GM19324 (cell line): ENCODE measurements around the gene CACHD1.
"Not testable (repeated sequence)": the region's sequence is repeated elsewhere in the genome, so short reads cannot be mapped to it uniquely, and the experiment has no call there.

Source experiments
- ATAC-seq: cut with Tn5 transposase; IDR thresholded peaks from one replicate; pipeline ENCODE4 v1.9.1; 2021; ENCODE audit warnings: mild to moderate bottlenecking, moderate library complexity; ENCODE audit not compliant: unreplicated experiment, low FRiP score

CACHD1 gene

GRCh38 chr1:64685765-64686341 lies 215.9 kb downstream of the CACHD1 start:
- ATAC-seq, result no peak

DNA sequence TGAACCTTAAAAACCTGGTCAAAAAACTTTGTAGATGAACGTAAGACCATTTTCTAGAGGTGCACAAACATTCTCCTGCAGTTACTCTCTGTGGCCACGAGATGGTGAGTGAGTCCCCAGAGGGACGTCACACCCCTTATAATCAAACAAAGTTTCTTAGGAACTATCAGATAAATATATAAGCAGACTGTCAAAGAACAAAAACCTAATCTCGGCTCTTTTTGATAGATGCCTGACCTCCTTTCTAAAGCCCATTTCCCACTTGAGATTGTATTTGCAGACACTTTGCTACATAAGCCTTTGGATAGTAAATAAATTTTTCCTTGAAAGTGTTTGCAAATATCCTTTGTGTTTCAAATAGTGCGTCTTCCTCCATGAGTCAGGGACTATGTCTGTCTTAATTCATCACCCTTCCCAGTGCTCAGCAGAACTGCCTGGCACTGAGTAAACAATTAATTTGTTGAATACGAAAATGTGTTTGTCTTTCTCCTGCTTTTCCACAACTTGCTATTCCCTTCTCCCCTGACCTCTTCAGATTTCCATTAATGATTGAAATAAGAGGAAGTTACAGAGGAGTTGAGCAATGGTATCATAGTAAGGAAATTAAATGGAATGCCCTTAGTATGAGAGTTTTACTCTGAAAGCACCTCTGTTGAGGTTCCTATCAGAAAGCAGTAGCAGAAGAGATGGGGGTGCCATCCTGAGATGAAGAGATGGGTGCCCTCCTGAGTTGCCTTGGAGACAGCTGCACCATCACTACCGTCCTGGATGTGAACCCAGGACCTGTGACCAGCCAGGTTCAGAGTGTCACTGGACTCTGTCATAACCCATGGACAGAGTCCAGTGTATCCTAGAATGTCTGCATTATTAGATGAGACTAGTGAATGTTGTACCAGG lies 217.1 kb downstream of the CACHD1 start:
- ATAC-seq, result peak; percentile 55

- ATAC-seq, result no peak
These were observed 217.9 kb downstream of the CACHD1 start for GRCh38 chr1:64687725-64688327.

DNA sequence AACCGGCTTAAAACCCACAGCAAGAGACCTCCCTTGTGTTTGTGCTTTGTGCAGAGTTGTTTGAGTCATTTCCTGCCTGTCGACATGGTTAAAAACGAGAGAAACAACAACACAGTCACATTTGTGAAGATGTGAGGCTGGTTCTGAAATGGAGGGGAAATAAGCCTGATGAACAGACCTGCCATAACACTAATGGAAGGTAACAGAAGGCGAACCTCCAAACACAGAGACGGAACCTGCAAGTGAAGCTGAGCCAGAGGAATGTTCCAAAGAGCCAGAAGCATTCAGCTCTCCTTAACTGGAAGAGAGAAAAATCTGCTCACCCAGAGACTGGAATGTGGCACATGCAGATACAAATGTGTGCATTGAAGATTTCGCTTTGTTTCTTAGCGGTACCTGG lies 221.7 kb downstream of the CACHD1 start:
- ATAC-seq, result no peak

DNA sequence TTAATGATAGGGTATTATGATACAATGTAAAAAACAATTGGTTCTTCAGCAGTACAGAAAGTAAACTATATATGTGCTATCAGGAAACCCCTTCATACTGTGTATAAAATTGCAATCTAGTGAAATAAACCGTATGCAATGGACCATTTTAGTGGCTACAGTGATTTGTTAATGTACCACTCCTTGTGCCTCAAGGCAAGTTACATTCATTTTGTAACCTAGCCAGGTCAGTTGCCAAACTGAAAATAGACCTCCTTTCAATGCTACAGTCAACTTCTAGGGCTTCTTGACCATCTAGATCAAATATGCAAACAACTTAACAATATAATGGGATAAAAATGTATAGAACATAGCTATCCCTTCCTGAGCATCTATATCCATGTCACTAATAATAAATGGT lies 223.0 kb downstream of the CACHD1 start:
- no peak for ATAC-seq

DNA sequence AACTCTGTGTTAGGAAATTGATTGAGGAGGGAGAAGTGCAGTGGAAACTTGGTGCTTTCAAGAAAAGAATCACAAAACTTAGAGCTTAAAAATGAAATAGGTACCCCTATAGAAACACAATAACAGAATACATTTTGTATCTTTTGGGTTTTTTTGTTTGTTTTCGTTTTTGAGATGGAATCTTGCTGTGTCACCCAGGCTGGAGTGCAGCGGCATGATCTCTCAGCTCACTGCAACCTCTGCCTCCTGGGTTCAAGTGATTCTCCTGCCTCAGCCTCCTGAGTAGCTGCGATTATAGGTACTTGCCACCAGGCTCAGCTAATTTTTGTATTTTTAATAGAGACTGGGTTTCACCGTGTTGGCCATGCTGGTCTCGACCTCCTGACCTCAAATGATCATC lies 223.5 kb downstream of the CACHD1 start:
- no peak for ATAC-seq

DNA sequence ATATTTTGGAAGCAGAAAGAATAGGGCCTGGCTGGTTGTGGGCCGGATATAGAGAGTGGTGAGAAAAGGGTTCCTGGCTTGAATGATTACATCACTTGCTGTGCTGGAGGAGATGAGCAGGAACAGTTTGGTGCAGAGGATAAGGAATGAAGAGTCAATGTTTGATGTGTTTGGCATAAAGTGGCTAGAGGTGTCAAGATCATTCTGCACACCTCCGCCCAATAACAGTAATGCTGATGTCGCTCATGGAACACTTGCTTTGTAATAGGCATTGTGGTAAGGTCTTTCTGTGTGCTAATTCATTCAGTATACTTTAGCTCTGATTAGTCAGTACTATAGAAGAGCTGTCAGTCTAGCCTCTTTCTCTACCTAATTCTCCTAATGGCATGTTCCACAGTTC lies 226.9 kb downstream of the CACHD1 start:
- ATAC-seq, result no peak

GRCh38 chr1:64699327-64699726 lies 229.4 kb downstream of the CACHD1 start:
- no peak for ATAC-seq

DNA sequence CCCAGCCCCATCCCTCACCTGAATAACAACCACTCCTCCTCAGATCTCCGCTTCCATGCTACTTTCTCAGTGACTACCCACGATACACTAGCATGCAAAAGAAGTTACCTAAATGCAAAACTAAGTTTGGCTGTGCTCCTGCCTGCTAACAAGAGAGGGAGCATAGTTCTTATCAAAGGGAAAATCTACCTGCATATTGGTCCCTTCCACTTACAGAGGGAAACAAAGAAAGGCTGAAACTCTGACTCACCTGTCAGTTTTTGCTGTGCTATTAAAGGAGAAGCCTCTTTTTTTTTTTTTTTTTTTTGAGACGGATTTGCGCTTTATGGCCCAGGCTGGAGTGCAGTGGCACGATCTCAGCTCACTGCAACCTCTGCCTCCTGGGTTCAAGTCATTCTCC lies 231.1 kb downstream of the CACHD1 start:
- no peak for ATAC-seq

DNA sequence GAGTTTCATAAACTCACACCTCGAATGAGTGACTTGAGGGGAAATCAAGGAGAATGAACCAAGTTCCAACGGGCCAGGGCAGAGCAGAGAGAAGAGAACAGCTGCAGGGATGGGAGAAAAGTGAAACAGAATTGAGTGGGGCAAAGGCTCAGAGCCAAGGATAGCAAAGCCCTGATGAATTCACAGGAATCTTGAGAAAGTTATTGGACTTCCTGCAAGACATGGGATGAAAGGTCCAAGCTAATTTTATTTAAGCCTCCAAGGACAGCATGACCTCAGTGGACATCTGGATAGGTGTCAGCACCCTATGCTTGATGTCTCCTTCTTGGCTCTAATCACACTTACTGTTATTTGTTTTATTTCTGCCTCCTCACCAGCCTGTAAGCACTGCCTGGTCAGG lies 232.0 kb downstream of the CACHD1 start:
- ATAC-seq, result no peak

GRCh38 chr1:64702670-64703069 lies 232.7 kb downstream of the CACHD1 start:
- not testable (repeated sequence) for ATAC-seq

GRCh38 chr1:64703600-64703999 lies 233.7 kb downstream of the CACHD1 start:
- ATAC-seq, result no peak

DNA sequence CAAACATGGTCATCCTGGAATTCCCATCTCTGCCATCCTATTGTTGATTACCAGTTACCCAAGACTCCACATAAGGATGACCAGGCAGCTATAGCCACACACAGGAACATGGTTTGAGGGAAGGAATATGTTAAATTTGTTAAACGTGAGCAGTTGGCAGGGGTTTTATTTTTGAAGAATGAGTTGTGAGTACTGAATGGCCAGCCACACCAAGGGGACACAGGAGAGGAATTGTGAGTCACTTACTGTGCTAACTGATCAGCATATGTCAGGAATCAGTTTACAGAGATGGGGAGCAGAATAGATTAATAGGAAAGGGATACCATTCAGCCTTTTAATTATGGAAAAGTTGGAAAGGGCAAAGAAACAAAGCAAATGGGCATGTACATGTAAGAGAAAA lies 235.7 kb downstream of the CACHD1 start:
- ATAC-seq, result no peak

GRCh38 chr1:64711266-64711665 lies 241.3 kb downstream of the CACHD1 start:
- ATAC-seq, result no peak

GRCh38 chr1:64712049-64712448 lies 242.1 kb downstream of the CACHD1 start:
- ATAC-seq, result no peak

- ATAC-seq, result no peak
These were observed 245.3 kb downstream of the CACHD1 start for GRCh38 chr1:64715186-64715585.

DNA sequence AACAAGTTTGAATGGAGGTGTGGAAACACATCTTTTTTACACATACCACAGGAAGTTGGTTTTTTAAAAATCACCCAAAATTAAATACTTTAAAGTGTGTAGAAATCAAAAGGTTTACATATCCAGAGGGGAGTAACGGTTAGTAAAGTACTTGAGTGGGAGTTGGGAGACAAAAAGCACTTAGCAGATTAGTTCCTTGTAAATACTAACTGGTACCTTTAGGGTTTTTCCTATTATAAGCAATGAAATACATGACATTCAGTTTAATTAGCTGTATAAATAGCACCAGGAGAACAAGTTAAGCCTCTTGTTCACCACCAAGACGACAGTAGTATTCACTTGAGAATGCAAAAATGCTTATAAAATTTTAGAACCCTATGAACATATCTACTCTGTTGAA lies 251.2 kb downstream of the CACHD1 start:
- no peak for ATAC-seq

- ATAC-seq, result no peak
These were observed 251.7 kb downstream of the CACHD1 start for GRCh38 chr1:64721576-64722145.

DNA sequence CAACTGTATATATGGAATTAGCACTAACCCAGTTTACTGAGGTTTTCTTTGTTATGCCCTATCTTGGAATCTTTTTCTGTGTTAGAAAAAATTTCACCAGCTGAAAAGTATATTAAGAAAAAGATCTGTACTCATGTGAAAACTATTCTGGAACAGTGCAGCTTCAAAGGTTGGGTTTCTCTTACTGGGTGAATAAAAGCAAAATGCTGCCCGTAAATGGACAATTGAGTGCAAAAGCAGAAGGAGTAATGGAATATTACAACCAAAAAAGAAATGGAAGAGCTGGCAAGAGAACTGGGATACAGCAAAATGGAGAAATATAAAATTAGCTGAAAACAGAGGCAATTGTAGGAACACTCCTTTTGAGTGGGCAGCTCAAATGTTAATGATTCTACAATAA lies 257.9 kb downstream of the CACHD1 start:
- ATAC-seq, result no peak

GRCh38 chr1:64733581-64734286 lies 263.8 kb downstream of the CACHD1 start:
- ATAC-seq, result no peak

GRCh38 chr1:64734287-64734652 lies 264.3 kb downstream of the CACHD1 start:
- ATAC-seq, result no peak
